GM23248 (cell line): ENCODE data around the gene SSB. TPM values are rescaled to one million over a fixed set of nuclear protein-coding genes. Genes with fewer than 3 reads are reported as not detected.

ENCODE experiments used
- DNase-seq: peaks from one replicate; pipeline ENCODE4 v3.0.0-alpha.2; 2015
- H2AFZ ChIP-seq: fragments of 200-600 bp; sonication (generic); 2 replicates; pipeline ENCODE4 v1.6.1; 2016; ENCODE audit warnings: antibody characterized with exemption
- H3F3A ChIP-seq: fragments of 200-600 bp; sonication (generic); 2 replicates; pipeline ENCODE4 v1.6.1; 2016; ENCODE audit warnings: mild to moderate bottlenecking, antibody characterized with exemption, mixed run types; ENCODE audit not compliant: insufficient read depth
- H3K27ac ChIP-seq: fragments of 200-600 bp; sonication (generic); 2 replicates; pipeline ENCODE4 v1.5.1; 2016; ENCODE audit warnings: mild to moderate bottlenecking
- H3K27me3 ChIP-seq: fragments of 200-600 bp; sonication (generic); replicated peaks from 2 replicates; pipeline ENCODE4 v1.6.1; 2016; ENCODE audit warnings: mild to moderate bottlenecking; ENCODE audit not compliant: insufficient read depth
- H3K36me3 ChIP-seq: fragments of 200-600 bp; sonication (generic); 2 replicates; pipeline ENCODE4 v1.6.1; 2016; ENCODE audit warnings: low read depth, mild to moderate bottlenecking
- H3K4me1 ChIP-seq: fragments of 200-600 bp; sonication (generic); 2 replicates; pipeline ENCODE4 v1.6.1; 2016; ENCODE audit warnings: mild to moderate bottlenecking; ENCODE audit not compliant: insufficient read depth
- H3K4me2 ChIP-seq: fragments of 200-600 bp; sonication (generic); one replicate; pipeline ENCODE4 v1.6.1; 2016; ENCODE audit warnings: mild to moderate bottlenecking; ENCODE audit not compliant: unreplicated experiment
- H3K4me3 ChIP-seq: fragments of 200-600 bp; sonication (generic); 2 replicates; pipeline ENCODE4 v1.5.1; 2016; ENCODE audit warnings: mild to moderate bottlenecking
- H3K79me2 ChIP-seq: fragments of 200-600 bp; sonication (generic); 2 replicates; pipeline ENCODE4 v1.6.1; 2016; ENCODE audit warnings: mild to moderate bottlenecking; ENCODE audit not compliant: insufficient read depth
- H3K9ac ChIP-seq: fragments of 200-600 bp; sonication (generic); 2 replicates; pipeline ENCODE4 v1.6.1; 2016; ENCODE audit warnings: mild to moderate bottlenecking
- H3K9me2 ChIP-seq: fragments of 200-600 bp; sonication (generic); 2 replicates; pipeline ENCODE4 v1.6.1; 2016; ENCODE audit warnings: mixed run types, mild to moderate bottlenecking, moderate library complexity; ENCODE audit not compliant: insufficient read depth
- H3K9me3 ChIP-seq: fragments of 200-600 bp; sonication (generic); one replicate; pipeline ENCODE4 v1.6.1; 2017; ENCODE audit warnings: low read depth
- H4K20me1 ChIP-seq: fragments of 200-600 bp; sonication (generic); 2 replicates; pipeline ENCODE4 v1.6.0; 2016; ENCODE audit not compliant: insufficient read depth
- EZH2 ChIP-seq: fragments of 200-600 bp; sonication (generic); IDR thresholded peaks from 2 replicates; pipeline ENCODE4 v1.6.1; 2018; ENCODE audit warnings: antibody characterized with exemption, mild to moderate bottlenecking; ENCODE audit not compliant: insufficient read depth, poor library complexity, severe bottlenecking
- EZH2phosphoT487 ChIP-seq: fragments of 200-600 bp; sonication (generic); IDR thresholded peaks from 2 replicates; pipeline ENCODE4 v1.6.1; 2018; ENCODE audit warnings: antibody characterized with exemption, moderate library complexity, mild to moderate bottlenecking, low read depth; ENCODE audit not compliant: insufficient read depth
- WGBS, 2 experiments: methylation state at CpG; one replicate each; pipeline ENCODE4 v1.1.6; 2015 to 2017; ENCODE audit warnings: low lambda C conversion rate in 2 of 2, low coverage in 1 of 2; ENCODE audit errors: missing lambda C conversion rate in 2 of 2; 5-methylcytosine and 5-hydroxymethylcytosine counted together
- in situ Hi-C: fragments of 300-500 bp; cut with MboI; formaldehyde crosslinking; loops from 2 replicates; pipeline ENCODE4 v1.15.0; 2020
- polyA plus RNA-seq: library from polyadenylated mRNA; unstranded; fragments of >200 nt; fragmentation: Nextera tagmentation; extraction: Ambion mirVana; gene quantifications from 2 replicates; pipeline ENCODE4 v1.2.1, GENCODE V29; 2016
- total RNA-seq: library from RNA; depleted of rRNA; stranded (reverse); fragments of >200 nt; shearing (Covaris generic); gene quantifications from 2 replicates; pipeline ENCODE4 v1.2.3, GENCODE V29; 2014; rRNA removed

The SSB gene
- total RNA-seq (80.4 and 97.6 TPM in 2 replicates), polyA plus RNA-seq (200 and 204 TPM in 2 replicates)

DNA sequence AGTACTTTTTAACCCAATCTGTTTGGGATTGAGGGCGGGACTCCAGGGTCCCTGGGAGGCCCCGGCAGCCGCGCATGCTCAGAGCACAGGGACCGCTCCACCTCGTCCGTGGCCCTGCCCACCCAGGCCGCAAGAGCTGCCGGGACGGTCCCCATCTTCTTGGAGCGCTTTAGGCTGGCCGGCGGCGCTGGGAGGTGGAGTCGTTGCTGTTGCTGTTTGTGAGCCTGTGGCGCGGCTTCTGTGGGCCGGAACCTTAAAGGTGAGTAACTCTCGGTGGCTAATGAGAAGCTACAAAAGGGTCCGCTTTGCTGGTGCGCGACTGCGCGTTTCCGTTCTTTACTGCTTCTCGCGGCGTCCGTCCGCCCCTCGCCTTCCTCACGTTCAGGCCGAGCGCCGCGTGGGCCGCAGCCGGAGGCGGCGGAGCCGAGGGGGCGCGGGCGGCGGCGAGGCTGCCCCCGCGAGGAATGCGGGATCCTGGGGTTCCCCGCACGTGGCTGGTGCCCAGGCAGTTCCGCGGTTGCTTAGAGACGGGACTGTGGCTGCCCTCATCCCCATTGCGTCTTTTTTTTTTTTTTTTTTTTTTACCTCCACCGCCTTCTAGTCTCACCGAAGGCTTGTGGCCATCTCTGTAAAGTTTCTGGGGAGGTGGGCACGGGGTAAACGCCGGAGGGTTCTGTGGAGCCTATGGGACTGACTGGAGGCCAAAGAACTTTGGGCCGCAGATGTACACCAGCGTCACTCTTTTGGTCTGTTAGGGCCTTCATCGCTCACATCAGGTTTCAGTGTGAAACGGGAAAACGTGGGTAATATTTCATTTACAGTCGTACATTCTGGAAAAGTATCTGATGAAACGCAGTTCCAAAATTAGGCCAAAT lies at the start of gene SSB:
TSS of gene SSB (plus strand) at position 154 of the 875 bp plus-strand sequence. CDS start 2,090 bp downstream, outside the sequence.
- Histone ChIP-seq H3K4me1 (0 out of 2 replicates have a peak, but pooled peaks cover 4% of the 10 kb centered on the region), H3K9ac (peak within 1 kb of the TSS; percentile 92), H3K27me3 (no peaks in the 10 kb centered on the region), H3K4me3 (peak within 1 kb of the TSS; percentile 97), H3K4me2 (peak within 1 kb of the TSS; percentile 97), H3K79me2 (peaks cover 51% of the 10 kb centered on the region), H3K27ac (peak within 1 kb of the TSS; percentile 89), H3F3A (no peaks in the 10 kb centered on the region), H2AFZ (peak within 1 kb of the TSS; percentile 96), H3K36me3 (peaks cover 21% of the 10 kb centered on the region), H3K9me3 (no peaks in the 10 kb centered on the region), H3K9me2 (no peaks in the 10 kb centered on the region), H4K20me1 (no peaks in the 10 kb centered on the region)
- in situ Hi-C loops, result no loop called here
- 1 to 2% methylated on average over 67 of the region's 67 CpGs for WGBS, 2 experiments
- DNase-seq, result peak; percentile 96
- TF ChIP-seq EZH2phosphoT487 (no peak), EZH2 (no peak)

DNA sequence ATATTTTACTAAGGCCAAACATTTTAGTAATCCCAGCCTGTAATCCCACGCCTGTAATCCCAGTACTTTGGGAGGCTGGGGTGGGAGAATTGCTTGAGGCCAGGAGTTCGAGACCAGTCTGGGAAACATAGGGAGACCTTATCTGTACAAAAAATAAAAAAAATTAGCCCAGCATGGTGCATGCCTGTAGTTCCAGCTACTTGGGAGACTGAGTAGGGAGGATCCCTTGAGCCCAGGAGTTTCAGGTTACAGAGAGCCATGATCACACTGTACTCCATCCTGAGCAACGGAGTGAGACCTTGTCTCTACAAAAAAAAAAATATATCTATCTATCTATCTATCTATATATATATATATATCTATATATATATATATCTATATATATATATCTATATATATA lies 45.9 kb upstream of the SSB start:
- in situ Hi-C loops, result no loop called here
- Histone ChIP-seq H3K36me3 (no peaks in the 10 kb centered on the region), H3K4me3 (no peak overlapping the region), H2AFZ (no peak overlapping the region), H3F3A (no peaks in the 10 kb centered on the region), H3K4me1 (no peaks in the 10 kb centered on the region), H3K27ac (no peak overlapping the region), H3K9me2 (no peaks in the 10 kb centered on the region), H4K20me1 (no peaks in the 10 kb centered on the region), H3K4me2 (no peak overlapping the region), H3K27me3 (no peaks in the 10 kb centered on the region), H3K9ac (no peak overlapping the region), H3K79me2 (no peaks in the 10 kb centered on the region), H3K9me3 (no peaks in the 10 kb centered on the region)
- 86 to 89% methylated on average over 3 of the region's 3 CpGs for WGBS, 2 experiments
- DNase-seq, result no peak
- TF ChIP-seq EZH2phosphoT487 (no peak), EZH2 (no peak)

DNA sequence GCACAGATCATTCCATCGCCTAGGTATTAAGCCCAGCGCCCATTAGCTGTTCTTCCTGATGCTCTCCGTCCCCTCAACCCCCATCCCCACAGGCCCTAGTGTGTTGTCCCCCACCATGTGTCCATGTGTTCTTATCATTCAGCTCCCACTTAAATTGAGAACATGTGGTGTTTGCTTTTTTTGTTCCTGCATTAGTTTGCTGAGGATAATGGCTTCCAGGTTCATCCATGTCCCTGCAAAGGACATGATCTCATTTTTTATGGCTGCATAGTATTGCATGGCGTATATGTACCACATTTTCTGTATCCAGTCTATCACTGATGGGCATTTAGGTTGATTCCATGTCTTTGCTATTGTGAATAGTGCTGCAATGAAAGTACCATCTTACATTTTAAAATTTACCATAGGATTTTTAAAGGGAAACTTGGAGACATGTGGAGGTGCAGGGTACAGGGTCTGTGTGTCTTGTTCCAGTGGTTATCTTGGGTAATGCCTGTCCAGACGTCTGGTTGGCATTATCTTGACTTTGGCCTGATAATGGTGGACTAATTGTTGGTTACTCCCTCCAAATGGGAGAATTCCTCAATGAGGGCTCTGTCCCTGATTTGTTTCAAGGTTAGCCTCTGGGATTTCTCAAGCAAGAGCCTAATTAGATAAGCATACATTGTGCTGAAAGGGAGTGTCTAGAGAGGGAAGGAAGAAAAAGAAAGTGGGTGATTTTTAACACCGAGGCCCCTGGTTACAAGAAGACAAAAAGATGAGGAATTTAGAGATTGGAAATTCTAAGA lies 43.4 kb upstream of the SSB start:
- H3K79me2 ChIP-seq, result no peaks in the 10 kb centered on the region
- H3K4me3 ChIP-seq, result no peak overlapping the region
- WGBS, 2 experiments, result 49 to 52% methylated on average over 6 of the region's 6 CpGs
- TF ChIP-seq EZH2 (no peak), EZH2phosphoT487 (no peak)
- H3K27me3 ChIP-seq, result no peaks in the 10 kb centered on the region
- no peaks in the 10 kb centered on the region for H3F3A ChIP-seq
- H2AFZ ChIP-seq, result no peak overlapping the region
- no peaks in the 10 kb centered on the region for H3K9me3 ChIP-seq
- no peaks in the 10 kb centered on the region for H3K9me2 ChIP-seq
- in situ Hi-C loops, result no loop called here
- H3K4me1 ChIP-seq, result no peaks in the 10 kb centered on the region
- DNase-seq, result no peak
- H3K36me3 ChIP-seq, result no peaks in the 10 kb centered on the region
- H3K4me2 ChIP-seq, result no peak overlapping the region
- no peaks in the 10 kb centered on the region for H4K20me1 ChIP-seq
- H3K9ac ChIP-seq, result no peak overlapping the region
- no peak overlapping the region for H3K27ac ChIP-seq

DNA sequence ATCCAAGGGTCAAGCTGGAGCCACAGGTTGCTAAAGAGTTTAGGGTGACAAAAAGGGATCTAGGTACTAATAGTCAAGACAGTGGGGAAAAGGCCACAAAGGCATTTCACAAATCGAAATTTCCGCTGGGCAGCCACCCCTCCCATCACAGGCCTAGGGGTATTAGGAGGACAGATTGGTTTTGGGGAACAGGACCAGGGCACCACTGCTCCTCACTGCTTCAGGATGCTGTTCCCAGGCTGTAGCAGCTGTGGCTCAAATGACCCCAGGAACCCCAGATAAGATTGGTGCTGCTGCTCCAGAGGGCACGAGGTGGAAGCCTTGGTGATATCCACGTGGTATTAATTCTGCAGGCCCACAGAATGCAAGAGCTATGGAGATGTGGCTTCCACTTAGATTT lies 42.3 kb upstream of the SSB start:
- H3K4me3 ChIP-seq, result no peak overlapping the region
- 0 out of 2 replicates have a peak, but pooled peaks cover 3% of the 10 kb centered on the region for H3K27me3 ChIP-seq
- no peak for TF ChIP-seq EZH2phosphoT487
- TF ChIP-seq EZH2, result no peak
- no peak overlapping the region for H3K4me2 ChIP-seq
- no peaks in the 10 kb centered on the region for H3K4me1 ChIP-seq
- no peak overlapping the region for H3K27ac ChIP-seq
- H2AFZ ChIP-seq, result no peak overlapping the region
- in situ Hi-C loops, result no loop called here
- 54 to 63% methylated on average over 4 of the region's 4 CpGs for WGBS, 2 experiments
- no peaks in the 10 kb centered on the region for H3K36me3 ChIP-seq
- DNase-seq, result no peak
- no peaks in the 10 kb centered on the region for H4K20me1 ChIP-seq
- H3K9me2 ChIP-seq, result no peaks in the 10 kb centered on the region
- H3F3A ChIP-seq, result no peaks in the 10 kb centered on the region
- no peaks in the 10 kb centered on the region for H3K9me3 ChIP-seq
- no peak overlapping the region for H3K9ac ChIP-seq
- no peaks in the 10 kb centered on the region for H3K79me2 ChIP-seq
